Measurements from ENCODE around the gene RTL5. TPM values are rescaled to one million over a fixed set of nuclear protein-coding genes. Genes with fewer than 3 reads are reported as not detected.

The RTL5 gene
- polyA plus RNA-seq, 1 donor: 10.3 TPM

DNA sequence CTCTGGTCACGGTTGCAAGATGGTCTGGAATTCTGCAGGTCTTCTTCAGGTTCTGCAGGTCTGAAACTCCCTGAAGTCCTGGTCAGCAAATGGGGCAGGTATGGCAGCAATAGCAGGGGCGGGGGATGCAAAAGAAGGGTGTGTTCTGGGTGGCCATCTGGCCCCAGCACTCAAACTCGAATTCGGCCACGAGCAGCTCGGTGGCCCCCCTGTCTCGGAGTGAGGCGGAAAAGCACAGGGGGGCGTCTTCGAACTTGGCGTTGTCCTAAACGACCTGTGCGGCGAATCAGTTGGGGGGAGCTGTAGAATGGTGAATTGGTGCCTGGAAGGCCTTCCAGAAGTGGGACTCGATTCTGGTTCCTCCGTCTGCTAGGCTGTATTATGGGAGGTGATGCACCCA, 2.1 kb downstream of the RTL5 start:
- DNase-seq: no peak

DNA sequence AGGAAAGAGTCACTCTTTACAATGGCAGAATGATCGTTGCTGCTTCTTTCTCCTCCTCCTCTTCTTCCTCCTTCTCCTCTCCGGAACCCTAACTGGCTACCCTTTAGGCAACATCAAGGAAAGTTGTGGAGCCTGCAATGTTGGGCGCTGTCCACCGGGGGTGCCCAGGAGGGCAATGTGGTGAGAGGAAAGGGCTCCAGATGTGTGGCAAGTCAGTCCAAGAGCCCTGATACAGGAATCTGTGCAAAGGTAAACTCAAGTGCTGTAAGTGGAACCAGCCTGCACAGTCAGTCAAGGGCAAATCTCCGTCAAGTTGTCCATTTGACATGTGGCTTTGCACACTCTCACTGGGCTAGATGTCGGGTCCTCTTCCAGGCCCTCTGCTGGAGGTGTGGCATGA, 2.8 kb downstream of the RTL5 start:
- DNase-seq: no peak

DNA sequence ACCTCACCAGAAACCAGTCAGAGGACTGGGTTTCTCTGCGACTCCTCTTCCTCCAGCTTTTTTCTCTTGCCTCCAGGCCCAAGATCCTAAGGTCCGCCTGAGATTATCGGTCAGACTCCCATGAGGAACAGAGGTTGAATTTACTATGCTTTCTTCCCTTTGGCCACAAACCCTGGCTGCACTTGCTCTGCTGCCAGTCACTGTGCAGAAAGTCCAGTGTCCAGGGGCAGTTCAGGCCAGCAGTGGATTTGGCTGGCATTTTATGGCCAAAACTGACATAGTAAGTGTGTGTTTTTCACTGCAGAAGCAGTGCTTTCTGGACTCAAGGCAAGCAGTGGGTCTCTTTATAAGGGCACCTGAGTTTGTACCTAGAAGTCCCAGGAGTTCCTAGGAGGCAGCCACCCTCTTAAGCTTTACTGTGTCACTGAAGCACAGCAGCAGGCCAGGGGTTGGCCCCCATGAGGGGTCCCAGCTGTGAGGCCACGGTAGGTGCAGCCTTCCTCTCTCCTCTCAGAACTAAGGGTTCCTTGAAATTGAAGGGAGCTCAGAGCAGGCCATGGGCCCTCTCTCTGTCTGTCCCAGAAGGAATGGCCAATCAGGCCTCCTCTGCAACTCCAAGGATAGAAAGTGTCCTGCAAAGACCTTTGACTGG, 3.4 kb downstream of the RTL5 start:
- no peak for DNase-seq

DNA sequence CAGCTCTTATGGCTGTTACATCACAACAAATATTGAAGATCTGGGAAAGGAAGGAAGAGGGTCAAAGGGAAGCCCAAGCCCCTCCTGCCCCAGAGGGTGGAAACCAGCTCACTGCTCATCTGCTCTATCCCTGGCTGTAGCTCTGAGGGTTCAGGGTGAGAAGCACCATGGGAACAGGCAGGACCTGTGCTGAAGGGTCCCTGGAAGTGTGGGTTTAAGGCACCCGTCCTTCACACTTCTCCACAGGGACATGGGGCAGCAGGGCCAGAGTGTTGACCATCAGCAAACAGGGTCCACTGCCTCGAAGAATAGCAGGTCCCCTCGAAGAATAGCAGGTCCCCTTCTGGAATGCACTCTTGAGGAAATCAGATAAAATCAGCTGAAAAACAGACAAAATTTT, 4.4 kb downstream of the RTL5 start:
- DNase-seq: no peak

DNA sequence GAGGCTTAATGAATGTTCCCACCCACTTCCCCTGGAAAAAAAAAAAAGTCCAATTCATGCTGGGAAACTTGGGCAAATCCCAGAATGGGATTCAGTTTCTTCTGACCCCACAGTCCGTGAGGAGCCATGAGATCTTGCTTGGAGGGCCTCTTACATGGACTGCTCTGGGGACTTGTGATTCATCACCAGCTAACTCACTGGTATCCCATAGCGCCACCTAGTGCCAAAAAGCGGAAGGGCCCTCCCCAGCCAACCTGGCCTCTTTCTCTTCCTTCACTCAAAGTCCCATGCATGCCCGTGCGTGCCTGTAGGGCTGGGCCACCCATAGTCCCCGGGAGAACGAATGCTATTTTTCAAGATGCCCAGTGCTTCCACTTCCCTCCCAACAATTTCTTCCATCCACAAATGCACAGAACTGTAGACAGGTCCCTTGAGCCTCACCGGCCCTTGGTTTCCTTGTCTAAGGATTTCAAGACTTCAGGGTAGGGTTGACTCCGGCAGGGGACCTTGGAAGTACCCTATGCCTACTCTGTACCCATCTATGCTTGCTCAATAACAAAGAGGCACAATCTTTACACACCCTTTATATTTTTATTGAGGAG, 5.1 kb downstream of the RTL5 start:
- DNase-seq: peak; percentile 84

DNA sequence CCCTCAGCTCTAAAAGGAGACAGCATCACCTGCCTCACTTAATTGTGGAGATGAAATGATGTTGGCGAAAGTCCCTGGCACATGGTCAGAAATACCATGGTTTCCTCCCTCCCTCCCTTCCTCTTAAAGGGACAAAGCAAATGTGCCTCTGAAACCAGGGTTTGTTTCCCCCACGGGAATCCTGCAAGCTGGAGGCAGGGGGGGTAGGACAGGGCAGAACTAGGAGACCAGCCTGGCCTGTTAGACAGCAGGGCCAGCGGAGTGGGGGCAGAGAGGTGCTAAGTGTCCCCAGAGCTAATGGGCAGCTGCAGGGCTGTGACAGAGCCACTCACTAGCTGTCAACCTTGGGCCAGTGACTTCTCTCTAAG, 5.7 kb downstream of the RTL5 start:
- no peak for DNase-seq

DNA sequence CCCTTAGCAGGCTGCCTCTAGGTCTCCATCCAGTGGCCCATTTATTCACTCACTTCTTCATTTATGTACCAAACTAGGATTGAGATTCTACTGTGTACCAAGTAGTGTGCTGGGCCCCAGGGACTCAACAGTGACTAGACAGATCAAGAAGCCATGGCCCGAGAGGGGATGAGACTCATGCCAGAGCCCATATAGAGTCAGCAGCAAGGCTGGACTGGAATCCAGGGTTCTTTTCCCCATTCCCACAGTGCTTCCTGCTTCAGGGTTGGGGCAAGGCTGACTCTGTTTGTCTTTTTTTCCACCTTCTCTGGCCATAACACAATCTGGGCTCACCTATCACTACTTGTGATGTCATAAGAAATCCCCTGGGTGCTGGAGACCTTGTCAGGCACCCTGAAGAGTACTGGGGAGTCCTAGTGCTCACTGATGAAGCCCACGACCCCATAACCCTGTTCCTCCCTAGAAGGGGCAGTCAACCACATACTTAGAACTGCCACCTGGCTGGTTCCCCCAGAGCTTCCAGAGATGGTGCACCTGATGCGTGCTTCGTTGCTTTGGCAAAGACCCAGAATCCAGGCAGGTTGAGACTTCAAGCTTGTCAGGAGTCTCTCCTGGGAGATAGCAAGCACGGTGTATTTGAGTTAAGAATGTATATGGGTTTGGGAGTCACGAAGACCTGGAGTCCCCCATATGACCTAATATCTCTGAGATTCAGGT, 6.2 kb downstream of the RTL5 start:
- no peak for DNase-seq

DNA sequence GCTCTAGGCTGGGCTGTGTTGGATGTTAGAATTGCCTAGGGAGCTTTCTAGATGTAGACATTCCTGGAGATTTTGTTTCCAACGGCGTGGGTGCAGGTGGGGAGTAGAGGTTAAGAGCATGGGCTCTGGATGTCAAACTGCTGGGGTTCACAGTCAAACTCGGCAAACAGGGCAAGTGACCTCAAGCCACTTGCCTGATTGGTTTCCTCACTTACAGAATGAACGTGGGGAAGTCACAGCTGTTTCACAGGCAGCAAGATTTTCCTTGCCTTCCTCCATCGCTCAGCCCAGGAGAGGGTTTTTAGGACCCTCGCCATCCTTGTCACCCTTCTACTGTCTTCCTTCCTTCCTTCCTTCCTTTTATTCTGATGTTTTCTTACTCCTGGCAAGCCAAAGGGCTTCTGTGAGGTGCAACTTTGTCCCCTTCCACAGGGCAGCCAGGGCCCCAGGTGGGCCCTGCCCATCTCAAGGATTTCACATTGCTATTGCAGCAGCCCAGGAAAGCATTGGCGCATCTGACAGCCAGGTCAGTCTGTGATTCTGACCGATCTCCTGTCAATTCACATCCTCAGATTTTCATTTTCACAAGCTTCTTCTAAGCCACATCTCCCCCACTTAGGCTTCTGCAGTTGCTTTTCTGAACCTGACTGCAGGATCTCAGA, 7.0 kb downstream of the RTL5 start:
- no peak for DNase-seq

DNA sequence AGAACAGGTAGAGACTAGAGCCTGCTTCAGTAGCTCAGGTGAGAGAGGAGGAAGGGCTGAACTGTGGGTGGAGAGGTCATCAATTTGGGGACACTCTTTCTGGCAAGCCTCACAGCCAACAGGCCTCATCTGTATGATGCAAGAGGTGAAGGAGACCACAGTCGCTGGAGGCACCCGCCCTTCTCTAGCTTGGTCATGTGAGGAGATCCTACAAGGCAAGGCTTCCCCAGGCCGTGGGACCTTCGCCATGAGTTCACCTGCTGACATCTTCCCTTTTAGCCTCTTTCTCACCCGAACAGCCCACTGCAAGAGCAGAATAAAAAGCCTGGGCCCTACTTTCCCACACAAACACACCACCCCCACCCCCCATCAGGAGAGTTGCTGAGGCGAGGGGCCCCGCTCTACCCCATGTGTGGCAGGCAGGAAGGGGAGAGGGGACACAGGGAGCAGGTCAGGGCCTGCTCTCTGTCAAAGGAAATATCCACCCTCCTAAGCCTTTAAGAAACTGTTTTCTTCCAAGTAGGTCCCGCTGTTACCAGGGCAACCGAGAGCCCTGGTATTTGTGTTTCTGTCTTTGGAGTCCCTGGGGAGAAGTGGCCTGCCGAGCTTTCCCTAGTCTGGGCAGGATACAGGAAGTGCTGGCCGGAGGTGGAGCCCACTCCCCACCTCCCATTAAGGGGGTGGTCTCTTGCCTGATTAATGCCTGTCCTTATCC, 8.1 kb downstream of the RTL5 start:
- no peak for DNase-seq

DNA sequence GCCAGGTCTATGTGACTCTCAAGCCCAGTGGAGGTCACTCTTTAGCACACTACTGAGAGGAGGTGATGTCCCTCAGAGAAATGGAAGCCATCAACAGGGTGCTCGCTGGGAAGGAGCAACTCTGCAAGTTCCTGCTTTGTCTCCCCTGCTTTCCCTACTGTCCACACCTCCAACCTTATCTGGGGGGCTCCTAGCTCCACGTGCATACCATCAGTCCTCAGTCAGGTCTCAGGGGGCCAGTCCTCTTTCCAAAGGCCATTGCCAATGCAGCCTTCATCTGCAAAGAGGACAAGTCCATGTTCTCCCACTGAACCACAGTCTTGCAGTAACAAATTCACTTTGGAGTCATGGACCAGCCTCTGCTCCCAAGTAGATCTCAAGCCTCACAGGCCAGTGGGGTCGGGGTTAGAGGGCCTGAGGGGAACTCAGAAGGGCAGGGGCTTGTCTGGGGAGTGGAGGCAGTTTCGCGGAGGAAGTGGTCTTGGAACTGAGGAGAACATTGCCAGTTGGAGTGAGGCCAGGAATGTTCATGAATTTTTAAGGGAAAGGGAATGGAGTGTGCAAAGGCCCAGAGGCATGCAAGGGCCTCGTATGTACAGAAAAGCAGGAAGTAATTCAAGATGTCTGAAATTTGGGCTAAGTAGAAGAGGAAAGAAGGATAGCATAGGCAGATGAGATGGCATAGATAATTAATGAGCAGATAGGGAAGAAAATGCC, 8.9 kb downstream of the RTL5 start:
- no peak for DNase-seq

DNA sequence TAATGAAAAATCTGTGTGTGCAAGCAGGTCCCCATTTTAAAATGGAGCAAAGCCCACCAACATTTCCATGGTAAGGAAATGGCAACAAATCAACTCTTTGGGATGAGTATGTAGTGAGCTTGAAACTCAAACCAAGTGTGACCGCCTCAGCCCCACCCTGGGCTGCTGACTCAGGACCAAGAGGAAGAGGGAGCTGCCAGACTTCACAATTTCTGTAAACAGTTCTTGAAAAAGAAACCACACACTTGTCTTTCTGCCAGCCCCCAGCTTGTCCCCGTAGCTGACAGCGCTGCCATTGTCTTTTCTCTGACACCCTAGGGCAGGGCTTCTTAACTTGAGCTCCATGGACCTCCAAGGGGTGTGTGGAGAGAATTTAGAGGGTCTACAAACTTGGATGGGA, 10.3 kb downstream of the RTL5 start:
- DNase-seq: peak; percentile 56

DNA sequence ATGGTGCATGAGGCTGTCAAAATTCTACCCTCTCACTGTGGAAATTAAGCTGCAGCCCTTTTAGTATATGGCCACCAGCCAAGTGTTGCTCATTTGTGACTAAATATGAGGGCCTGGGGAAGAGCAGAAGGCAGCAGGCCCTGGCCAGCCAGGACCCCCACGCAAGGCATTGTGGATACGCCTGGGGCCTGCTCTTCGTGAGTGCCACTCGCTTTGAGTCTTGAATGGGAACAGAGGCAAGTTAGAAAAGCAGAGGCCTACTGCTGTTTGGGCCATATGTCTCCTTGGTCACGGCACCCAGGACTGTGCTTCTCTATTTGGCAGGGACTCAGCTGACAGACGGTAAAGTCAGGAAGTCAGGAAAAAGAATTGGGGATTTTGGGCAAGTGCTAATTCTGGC, 10.9 kb downstream of the RTL5 start:
- no peak for DNase-seq

DNA sequence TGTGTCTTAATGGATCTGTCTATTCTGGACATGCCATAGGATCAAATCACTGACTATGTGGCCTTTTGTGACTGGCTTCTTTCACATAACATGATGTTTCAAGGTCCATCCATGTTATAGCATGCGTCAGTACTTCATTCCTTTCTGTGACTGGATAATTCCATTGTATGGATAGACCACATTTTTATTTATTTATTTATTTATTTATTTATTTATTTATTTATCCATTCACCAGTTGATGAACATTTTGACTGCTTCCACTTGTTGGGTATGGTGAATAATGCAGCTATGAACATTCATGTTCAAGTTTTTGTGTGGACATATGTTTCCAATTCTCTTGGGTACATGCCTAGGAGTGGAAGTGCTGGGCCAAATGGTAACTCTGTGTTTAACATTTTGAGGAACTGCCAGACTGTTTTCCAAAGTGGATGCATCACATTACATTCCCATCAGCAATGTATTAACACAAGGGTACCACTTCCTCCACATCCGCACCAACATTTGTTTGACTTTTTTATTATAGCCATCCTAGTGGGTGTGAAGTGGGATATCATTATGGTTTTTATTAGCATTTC, 14.0 kb downstream of the RTL5 start:
- DNase-seq: no peak

DNA sequence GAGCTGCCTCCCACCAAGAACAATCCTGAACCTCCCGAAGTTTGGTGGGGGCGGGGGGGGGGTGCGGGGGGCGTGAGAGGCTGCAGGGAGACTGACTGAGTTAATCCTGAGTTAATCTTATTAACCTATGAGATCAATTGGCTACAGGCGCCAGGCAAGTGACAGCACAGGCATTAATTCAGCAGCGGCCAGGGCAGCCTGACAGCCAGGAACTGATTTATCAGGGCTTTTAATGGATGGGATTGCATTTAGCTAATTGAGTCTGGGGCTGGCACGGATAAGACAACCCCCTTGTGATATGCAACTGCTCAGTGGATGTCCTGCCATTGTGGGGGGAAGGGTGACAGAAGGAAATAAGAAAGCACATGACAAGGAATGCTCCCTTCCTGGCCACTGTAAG, 16.3 kb downstream of the RTL5 start:
- no peak for DNase-seq

DNA sequence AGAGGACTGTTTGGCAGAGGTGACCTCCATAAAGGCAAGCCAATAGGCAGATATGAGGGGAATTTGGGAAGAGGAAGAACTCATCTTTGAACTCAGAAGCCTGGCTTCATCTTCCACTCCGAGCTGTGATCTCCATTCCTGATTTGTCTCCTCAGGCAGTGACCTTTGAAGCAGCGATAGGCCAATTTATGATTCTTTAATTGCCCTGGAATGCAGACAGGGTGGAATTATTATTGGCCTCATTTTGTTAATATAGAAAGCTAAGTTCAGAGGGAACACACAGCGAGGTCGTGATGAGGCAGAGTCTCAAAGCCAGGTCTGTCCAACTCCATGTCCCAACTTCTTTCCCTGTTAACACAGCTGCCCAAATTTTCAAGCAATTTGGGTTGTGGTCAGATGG, 16.9 kb downstream of the RTL5 start:
- no peak for DNase-seq

DNA sequence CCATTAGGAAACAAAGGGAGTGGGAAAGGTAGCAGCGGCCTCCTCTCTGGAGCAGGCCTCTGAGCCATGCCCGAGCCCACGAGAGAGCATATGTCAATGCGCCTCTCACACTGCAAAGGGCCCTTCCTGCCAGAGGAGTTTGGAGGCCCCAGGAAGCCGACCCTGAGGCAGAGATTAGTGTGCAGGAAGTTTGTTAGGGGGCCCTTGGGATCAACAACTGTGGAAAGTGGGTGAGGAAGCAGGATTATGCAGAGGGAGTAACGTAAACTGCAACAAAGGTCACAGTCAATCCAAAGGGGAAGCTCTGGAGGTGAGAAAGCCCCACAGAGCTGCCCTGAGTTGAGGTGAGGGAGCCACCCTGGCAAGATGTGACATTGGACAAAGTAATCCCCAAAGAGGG, 17.4 kb downstream of the RTL5 start:
- no peak for DNase-seq

DNA sequence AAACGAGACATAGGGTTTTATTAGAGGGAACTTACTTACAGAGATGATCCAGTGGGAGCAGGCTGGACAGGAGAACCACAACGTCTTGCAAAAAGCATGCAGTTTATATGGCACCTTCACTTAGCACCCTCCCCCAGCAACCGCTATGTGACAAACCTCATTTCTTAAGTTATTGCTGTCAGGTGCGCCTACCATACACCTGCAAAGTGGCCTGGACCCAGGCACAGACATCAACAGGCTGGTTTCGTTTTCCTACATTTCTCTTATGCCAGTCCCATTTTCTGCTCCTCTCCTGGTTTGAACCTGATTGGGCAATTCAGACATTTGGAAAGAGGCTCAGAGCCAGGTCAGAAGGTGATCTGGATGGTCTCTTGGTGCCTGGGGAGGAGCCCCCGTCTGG, 18.3 kb downstream of the RTL5 start:
- DNase-seq: no peak

DNA sequence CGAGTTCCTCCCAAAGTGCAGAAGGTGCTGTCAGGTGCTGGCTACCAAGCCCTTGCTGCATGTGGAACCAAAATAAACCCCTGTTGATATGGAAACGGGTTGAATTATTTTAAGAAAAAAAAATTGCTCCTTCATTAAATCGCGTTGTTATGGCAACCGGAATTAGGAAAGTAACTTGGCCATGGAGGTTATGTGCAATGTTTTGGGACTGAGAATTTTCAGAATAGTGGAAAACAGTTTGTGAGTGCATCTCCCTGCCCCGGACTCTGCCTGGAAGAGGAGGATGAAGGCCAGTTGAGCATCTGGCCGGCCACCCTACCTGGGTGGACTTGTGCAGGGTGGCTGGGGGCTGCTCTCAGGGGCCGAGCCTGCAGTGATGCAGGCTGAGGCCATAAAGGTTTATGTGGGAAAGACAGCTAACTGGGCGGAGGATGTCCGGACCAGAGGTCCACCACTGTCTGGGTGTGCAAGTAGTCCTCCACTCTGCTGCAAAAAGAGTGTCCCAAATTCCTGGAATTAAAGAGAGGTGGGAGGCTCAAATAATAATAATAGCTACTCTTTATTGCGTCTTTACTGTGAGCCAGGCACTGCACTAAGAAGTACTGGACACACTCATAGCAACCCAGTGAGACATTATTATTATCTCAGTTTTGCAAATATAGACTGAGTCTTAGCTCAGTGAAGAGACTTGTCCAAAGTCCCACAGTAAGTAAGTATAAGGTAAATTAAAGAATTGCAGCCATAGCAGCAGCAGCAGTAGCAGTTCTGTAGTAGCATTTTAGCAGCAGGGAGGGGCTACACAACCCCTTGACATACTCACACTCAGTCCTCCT, 20.6 kb downstream of the RTL5 start:
- DNase-seq: no peak

DNA sequence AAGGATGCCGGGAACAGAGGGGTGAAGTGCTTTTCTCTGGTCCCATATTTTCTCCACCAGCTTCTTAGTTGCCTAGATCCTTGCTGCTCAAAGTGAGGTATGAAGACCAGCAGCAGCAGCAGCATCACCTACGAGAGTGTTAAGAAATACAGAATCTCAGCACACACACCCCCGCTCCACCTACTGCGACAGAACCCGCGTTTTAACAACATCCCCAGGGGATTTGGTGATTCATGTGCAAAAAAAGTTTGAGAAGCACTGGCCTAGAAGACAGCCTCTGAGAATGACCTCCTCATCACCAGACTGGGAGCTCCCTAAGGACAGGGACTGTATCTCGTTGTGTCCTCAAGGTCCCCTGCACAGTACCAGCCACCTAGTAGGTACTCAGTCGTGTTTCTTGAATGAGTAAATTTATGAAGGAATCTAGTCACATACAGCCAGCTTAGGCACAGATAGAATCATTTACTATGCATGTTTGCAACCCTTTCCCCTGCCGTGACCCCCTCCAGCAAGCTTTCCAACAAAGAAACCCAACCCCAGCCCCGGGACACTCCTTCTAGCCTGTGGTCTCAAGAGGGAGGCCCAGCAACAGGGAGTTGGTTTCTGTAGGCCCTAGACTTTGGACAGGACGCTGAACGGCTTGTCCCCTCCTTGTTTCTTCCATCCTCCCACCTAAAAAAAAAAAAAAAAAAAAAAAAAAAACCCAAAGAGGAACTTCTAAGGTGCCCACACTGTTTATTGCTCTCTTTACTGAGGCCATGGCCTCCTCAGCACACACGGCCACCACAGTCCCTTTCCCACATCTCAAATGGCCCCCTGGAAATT, 21.5 kb downstream of the RTL5 start:
- no peak for DNase-seq

DNA sequence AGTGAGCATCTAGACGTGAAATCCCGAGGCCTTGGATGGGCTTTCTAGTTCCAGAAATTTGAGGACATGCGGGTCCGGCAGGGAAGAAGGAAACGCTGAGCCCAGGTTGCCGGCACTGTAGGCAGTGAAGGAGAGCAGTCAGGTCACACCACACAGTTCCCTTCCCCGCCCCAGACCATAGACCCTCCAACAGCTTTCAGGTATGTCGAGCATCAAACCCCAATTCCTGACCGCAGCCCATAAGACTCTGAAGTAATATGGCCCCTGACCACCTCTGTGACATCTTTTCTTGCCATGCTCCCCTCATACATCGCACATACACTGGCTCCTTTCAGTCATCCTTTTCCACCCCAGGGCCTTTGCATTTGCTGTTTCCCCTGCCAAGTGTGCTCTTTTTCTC, 23.0 kb downstream of the RTL5 start:
- no peak for DNase-seq

All from hindlimb muscle (tissue), 1 donor.